ENCODE measurements around the gene ESPL1.

- TF ChIP-seq REST (IDR thresholded peaks at IDR 0.05) (no peak), HNF4A (conservative IDR thresholded peaks at IDR 0.05) (peak; percentile 7 to 25), CTCF (IDR thresholded peaks at IDR 0.05; ENCODE audit: low read depth, low read length, missing input control) (peak; percentile 30), GABPA (IDR thresholded peaks at IDR 0.05 in 1 of 2, conservative IDR thresholded peaks at IDR 0.05 in 1 of 2) (peak in 1 of 2 donors; percentile 90)
Observed at GRCh38 chr12:53295070-53295890, 27.2 kb downstream of the ESPL1 start, which contains the start of gene PFDN5.
